GM21381 (cell line): ENCODE data around the gene FAXC.
"Not testable (repeated sequence)": the region's sequence is repeated elsewhere in the genome, so short reads cannot be mapped to it uniquely, and the experiment has no call there.

ENCODE experiments used
- ATAC-seq: cut with Tn5 transposase; IDR thresholded peaks from one replicate; pipeline ENCODE4 v1.9.1; 2021; ENCODE audit warnings: mild to moderate bottlenecking, moderate library complexity; ENCODE audit not compliant: unreplicated experiment

The FAXC gene

GRCh38 chr6:99341862-99342455 is 7.5 kb downstream of the FAXC start:
- no peak for ATAC-seq

- no peak for ATAC-seq
These were observed 11.3 kb downstream of the FAXC start for GRCh38 chr6:99338188-99338587.

GRCh38 chr6:99335298-99335697 is 14.2 kb downstream of the FAXC start:
- not testable (repeated sequence) for ATAC-seq

- peak; percentile 36 for ATAC-seq
These were observed 14.8 kb downstream of the FAXC start for GRCh38 chr6:99334526-99335127.

GRCh38 chr6:99333068-99333467 is 16.4 kb downstream of the FAXC start:
- peak; percentile 93 for ATAC-seq

GRCh38 chr6:99331531-99331930 is 17.9 kb downstream of the FAXC start:
- ATAC-seq, result no peak

- ATAC-seq, result peak; percentile 59
These were observed 19.3 kb downstream of the FAXC start for GRCh38 chr6:99330159-99330558.

- ATAC-seq, result no peak
These were observed 24.5 kb downstream of the FAXC start for GRCh38 chr6:99324996-99325395.

- ATAC-seq, result no peak
These were observed 30.9 kb downstream of the FAXC start for GRCh38 chr6:99318566-99318965.

- ATAC-seq, result no peak
These were observed 37.1 kb downstream of the FAXC start for GRCh38 chr6:99312354-99312753.

- no peak for ATAC-seq
These were observed 38.9 kb downstream of the FAXC start for GRCh38 chr6:99310553-99310952.

- ATAC-seq, result no peak
These were observed 39.9 kb downstream of the FAXC start for GRCh38 chr6:99309557-99309956.

GRCh38 chr6:99308788-99309187 is 40.7 kb downstream of the FAXC start:
- ATAC-seq, result no peak

- no peak for ATAC-seq
These were observed 42.1 kb downstream of the FAXC start for GRCh38 chr6:99307295-99307907.

- ATAC-seq, result no peak
These were observed 43.1 kb downstream of the FAXC start for GRCh38 chr6:99306341-99306740.

- no peak for ATAC-seq
These were observed 44.4 kb downstream of the FAXC start for GRCh38 chr6:99305021-99305554.

GRCh38 chr6:99297415-99297814 is 52.1 kb downstream of the FAXC start:
- ATAC-seq, result no peak

GRCh38 chr6:99297006-99297405 is 52.5 kb downstream of the FAXC start:
- no peak for ATAC-seq

- no peak for ATAC-seq
These were observed 53.2 kb downstream of the FAXC start for GRCh38 chr6:99296261-99296660.

GRCh38 chr6:99295276-99295675 is 54.2 kb downstream of the FAXC start:
- no peak for ATAC-seq

GRCh38 chr6:99294786-99295185 is 54.7 kb downstream of the FAXC start:
- no peak for ATAC-seq

GRCh38 chr6:99289701-99290100 is 59.8 kb downstream of the FAXC start:
- no peak for ATAC-seq
